Activated T-cell treated with anti-CD3 and anti-CD28 coated beads for 24 hours (primary cell): ENCODE results near the gene UNC93A.
"Not testable (repeated sequence)": the region's sequence is repeated elsewhere in the genome, so short reads cannot be mapped to it uniquely, and the experiment has no call there.

Experiments
- DNase-seq: peaks from one replicate; pipeline ENCODE4 v3.0.0-alpha.2; 2020; ENCODE audit warnings: low read depth

Gene UNC93A

DNA sequence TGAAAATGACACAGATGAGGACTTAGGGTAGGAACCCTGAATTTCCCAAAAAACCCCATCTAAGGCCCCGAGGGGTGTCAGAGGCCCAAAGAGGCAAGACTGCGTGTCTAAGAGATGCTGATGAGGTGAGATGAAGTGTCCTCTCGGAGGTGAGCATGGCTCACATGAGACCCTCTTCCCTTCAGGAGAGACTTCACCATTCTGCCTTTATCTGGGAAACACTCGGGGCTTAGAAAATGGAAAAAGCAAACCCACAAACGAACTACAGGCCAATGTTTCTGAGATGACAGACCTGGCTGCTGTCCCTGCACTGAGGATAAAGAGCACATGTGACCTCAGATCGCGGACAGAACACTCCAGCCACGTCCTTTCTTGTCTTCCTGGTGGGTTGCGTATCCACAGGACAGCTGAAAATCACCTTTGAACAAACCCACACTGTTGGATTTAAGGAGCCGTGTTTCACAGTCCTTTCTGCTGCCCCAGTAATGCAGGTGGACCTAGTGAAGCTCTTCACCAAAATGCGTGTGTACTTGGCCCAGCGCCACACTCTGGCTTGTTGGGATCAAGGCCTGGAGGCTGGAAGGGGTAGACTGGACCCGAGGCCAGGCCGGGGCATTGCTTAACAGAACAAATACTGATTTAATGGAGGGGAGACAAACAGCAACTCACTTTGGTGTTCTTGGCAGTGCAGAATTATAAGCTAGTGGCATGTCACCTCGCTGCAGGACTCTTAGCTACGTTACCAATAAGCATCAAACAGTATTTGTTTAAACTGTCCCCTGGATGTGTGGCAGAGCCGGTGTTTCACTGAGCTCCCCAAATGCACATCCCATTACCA lies 18.5 kb downstream of the UNC93A start:
- DNase-seq = not testable (repeated sequence)

GRCh38 chr6:167311286-167311685 lies 20.2 kb downstream of the UNC93A start:
- no peak for DNase-seq

DNA sequence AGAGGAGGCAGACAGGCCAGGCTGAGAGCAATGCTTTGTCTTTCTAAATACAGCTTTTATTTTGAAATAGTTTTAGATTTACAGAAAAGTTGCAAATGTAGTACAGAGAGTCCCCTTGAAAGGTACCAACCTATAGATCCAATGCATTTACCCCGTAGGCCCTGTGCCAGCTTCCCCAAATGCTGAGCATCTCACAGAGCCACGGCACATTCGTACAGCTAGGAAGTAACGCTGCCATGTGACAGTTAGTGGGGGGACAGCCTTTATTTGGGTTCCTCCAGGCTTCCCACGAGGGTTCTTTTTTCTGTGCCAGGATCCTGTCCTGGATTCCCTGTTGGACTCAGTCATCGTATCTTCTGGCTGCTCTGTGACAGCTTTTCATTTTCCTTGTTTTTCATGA lies 20.6 kb downstream of the UNC93A start:
- not testable (repeated sequence) for DNase-seq

DNA sequence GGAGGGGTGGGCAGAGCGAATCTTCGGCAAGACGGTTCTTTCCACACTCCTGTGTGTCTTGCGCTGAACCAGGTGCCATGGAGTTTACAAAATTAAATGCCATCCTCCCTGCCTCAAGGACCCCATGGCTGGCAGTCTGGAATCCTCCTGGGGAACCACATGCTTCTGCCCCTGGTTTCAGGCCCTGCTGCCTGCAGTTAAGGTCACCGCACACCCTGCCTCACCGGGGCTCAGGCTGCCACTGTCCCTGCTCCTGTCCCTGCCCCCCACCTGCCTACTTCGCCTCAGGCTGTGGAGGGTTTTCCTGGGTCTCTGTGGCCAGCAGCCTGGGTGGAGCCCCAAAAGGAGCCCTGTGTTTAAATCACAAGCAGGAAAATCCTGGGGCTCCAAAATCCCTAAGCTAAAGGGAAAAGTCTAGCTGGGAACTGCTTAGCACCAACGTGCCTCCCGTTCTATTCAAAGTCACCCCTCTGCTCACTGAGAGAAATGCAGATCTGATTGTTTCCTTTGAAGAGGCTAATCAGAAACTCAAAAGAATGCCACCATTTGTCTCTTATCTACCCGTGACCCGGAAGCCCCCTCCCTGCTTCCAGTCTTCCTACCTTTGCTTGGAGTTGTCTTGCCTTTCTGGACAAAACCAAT lies 23.2 kb downstream of the UNC93A start:
- no peak for DNase-seq

GRCh38 chr6:167317172-167317571 lies 26.1 kb downstream of the UNC93A start:
- DNase-seq = no peak

- not testable (repeated sequence) for DNase-seq
Measured at GRCh38 chr6:167318354-167318753, 27.2 kb downstream of the UNC93A start.

DNA sequence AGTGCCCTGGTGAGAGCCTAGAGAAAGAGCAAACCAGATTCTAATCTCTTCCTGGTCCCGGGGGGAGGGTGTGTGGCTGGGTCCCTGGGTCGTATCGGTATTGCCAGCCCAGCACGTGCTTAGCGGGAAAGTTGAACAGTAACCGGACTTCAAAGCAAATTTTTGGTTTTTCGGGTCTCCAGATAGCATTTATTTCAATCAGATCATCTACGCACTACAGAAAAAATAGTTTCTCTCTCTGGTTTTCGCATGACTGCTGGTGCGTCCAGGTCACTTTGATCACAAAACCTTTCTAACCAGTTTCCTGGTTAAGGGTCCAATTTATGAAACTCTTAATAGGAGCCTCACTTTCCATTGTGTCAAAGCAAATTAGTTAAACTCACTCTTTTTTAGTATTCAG lies 27.7 kb downstream of the UNC93A start:
- DNase-seq = not testable (repeated sequence)

GRCh38 chr6:167319856-167320753 lies 29.0 kb downstream of the UNC93A start:
- not testable (repeated sequence) for DNase-seq

DNA sequence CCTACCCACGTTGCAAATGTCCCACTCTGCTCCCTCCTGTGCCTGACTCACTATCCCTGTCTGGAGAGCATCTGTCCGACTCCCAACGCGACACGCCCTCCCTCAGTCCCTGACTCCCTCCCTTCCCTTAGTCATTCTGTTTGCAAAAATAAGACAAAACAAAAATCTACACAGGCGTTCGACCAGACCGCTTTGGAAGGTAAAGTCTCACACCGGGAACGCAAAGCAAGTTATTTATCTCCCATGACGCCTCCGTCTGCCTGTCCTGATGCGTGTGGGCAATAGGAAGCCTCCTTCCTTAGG lies 29.6 kb downstream of the UNC93A start:
- not testable (repeated sequence) for DNase-seq

DNA sequence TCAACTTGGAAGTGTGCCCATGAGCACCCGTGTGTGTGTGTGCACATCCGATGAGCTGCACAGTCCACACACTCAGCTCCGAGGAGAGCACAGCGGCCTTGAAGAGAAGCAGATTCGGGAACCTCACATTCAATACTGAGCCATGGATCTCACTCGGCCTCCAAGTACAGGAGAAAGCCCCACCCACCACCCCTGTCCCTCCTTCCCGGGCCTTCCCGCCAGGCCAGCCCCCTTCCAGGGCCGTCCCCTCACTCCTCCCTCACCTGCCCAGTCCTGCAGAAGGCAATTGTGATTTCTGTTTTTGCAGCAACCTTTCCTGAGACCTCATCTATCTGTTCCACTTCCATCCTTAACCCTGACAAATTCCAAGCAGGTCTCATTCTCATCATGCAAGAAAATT lies 30.1 kb downstream of the UNC93A start:
- not testable (repeated sequence) for DNase-seq

DNA sequence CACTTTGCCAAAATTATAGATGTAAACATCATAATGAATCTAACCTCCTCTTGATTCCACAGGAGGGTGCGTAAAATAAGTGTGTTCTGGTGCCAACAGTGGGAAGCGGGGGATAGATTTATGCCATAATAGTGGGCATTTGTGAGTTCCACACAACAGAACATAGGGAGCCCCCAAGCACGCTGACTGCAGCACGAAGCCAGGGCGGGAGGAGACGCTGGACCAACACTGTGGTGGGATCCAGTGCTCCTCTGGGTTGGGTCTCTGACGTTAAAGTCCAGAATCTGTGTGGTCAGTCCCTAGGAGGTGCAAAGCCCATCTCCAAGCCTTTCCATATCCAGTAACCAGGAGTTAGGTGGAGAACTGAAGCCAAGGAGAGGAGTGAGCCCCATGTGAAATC lies 32.0 kb downstream of the UNC93A start:
- DNase-seq = no peak

DNA sequence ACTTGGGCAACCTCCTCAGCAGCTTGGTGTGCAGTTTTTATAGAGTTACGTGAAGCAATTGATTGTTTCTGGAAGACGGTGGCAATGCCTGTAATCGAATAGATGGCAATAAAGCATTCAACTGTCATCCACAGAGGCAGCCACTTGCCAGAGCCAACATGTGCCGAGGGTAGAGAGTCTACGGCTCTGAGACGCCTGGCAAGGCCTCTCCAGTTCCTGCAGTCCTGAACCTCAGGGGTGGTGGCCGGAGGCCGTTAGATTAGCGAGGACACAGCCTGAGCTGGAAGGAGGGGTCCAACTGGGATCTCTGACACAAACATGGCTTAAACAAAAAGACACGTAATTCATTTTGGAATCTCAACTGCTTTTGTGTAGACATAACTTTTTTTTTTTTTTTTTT lies 33.0 kb downstream of the UNC93A start:
- no peak for DNase-seq

DNA sequence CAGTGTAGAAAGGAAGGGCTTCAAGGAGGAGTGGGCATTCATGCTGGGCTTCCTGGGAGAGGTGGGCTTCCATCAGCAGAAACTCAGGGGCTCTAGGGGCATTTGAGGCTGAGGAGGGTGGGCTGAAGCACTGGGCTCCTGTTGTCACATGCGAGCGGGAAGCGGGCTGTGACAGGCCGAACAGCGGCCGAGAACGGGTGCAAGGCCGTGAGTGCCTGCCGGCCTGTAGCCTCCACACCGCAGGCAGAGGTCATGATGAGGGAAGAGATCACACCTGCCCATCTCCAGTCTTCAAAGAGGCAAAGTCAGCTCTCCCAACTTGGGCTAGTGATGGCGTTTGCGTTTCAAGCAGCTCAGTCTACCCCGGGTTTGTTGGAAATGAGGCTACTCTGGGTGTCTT lies 34.7 kb downstream of the UNC93A start:
- no peak for DNase-seq

DNA sequence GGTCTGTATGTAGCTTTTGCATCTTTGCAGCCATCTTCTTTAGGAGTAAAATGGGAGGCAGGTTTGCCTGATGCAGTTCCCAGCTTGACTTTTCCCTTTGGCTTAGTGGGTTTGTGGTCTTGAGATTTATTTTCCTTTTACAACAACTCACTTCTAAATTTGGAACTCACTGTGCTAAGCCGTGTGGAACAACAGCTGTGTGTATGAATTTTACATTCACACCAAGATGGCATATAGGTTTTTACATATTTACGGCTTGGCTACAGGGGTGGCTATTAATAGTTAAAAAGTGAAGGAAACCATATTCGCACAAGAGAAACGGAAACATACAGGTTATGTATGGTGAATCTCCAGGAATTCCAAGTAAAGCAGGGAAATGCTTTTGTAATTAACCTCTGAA lies 36.3 kb downstream of the UNC93A start:
- DNase-seq = no peak

DNA sequence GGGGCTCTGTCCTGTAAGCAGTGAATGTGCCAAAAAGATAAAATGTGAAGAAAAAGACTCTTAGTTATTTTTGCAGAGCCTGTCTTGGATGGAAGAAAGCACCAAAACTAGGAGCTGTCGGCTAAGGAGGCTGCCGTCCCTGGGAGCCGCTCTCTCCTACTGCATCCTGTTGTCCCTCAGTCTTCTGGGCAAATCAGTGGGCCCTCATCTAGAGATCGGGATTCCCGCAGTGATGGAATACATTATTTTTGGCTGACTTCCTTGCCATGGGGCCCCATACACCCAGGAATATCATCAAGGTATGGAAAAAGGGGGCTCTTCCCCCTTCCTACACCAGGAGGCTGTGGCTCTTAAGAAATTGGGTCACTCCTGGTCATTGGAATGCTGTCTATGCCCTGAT lies 37.0 kb downstream of the UNC93A start:
- no peak for DNase-seq

- no peak for DNase-seq
Measured at GRCh38 chr6:167329014-167329413, 37.9 kb downstream of the UNC93A start.

GRCh38 chr6:167330750-167331149 lies 39.6 kb downstream of the UNC93A start:
- DNase-seq = no peak

DNA sequence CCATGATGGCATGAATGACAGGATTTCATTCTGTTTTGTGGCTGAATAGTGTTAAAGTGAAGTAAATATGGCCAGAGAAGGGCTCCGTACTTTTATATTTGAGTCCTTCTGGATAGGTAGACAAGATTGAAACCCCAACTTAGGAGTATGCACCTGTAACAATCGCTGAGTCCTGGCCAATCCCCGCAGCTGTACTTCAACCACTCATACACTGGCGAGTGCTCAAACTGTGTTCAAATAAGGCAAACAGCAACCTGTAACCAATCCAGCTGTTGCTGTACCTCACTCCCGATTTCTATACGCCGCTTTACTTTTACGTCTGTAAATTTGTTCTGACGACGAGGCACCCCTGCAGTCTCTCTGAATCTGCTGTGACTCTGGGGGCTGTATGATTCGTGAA lies 40.5 kb downstream of the UNC93A start:
- no peak for DNase-seq

- DNase-seq = no peak
Measured at GRCh38 chr6:167336844-167337630, 45.9 kb downstream of the UNC93A start.

- no peak for DNase-seq
Measured at GRCh38 chr6:167337675-167338449, 46.7 kb downstream of the UNC93A start.

- DNase-seq = no peak
Measured at GRCh38 chr6:167338541-167339117, 47.5 kb downstream of the UNC93A start.
